HG03060 (cell line): ENCODE results near the gene SAMD1.
"Not testable (repeated sequence)": the region's sequence is repeated elsewhere in the genome, so short reads cannot be mapped to it uniquely, and the experiment has no call there.

Experiments
- ATAC-seq: cut with Tn5 transposase; IDR thresholded peaks from one replicate; pipeline ENCODE4 v1.9.1; 2021; ENCODE audit warnings: low read depth, moderate number of reproducible peaks; ENCODE audit not compliant: unreplicated experiment

SAMD1 gene

GRCh38 chr19:14062558-14062855, 28.0 kb downstream of the SAMD1 start:
- ATAC-seq, result no peak

GRCh38 chr19:14061751-14062557, 28.6 kb downstream of the SAMD1 start, which contains the start of gene PALM3:
Gene PALM3 (minus strand): TSS chr19:14062076. CDS start chr19:14061980, 96 bp downstream.
- ATAC-seq, result no peak

GRCh38 chr19:14061081-14061749, 29.3 kb downstream of the SAMD1 start:
- no peak for ATAC-seq

- ATAC-seq, result no peak
Observed at GRCh38 chr19:14059652-14060155, 30.8 kb downstream of the SAMD1 start.

DNA sequence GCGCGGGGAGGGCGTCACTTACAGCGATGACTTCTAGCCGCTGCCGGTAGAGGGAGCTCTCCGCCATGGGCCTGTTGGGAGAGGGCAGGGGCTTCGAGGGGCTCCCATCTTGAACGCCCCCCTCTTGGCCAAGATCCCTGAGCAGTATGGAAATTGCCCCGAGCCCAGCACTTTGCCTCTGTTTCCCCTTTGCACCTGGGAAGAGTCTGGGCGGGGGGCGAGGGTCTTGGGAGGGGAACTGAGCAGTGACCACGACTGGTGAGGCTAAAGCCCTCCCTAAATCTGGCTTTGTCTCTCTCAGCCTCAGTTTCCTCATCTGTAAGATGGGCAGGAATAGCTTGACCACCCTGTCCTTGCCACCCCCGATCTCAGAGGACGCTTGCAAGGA, 31.5 kb downstream of the SAMD1 start:
- no peak for ATAC-seq

GRCh38 chr19:14058182-14059092, 32.1 kb downstream of the SAMD1 start:
- ATAC-seq, result no peak

DNA sequence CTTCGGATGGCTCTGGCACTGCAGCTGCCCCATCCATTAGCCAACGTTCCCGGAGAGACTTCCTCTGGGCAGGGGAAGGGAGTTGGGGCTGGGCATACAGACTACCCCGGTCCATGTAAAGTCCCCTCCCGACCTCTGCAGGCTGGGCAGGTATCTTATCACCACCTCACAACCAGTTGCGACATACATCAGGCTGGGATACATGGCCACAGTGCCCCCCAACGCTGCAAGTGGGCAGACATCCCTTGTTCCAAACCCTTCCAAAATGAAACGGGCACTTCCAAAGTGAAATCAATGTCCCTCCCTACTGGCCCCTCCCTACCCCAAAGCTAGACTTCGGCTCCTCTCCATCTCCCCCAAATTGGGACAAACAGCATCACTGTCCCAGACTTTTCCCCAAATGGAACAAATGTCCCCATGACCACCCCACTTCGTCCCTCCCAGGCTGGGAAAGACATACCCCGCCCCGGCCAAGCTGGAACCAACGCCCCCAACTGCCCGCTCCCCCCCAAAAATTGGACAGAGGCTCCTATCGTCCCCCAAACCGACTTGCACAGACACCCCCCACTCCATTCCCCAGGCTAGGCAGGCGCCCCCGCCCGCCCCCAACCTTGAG, 33.7 kb downstream of the SAMD1 start:
- no peak for ATAC-seq

GRCh38 chr19:14056069-14056666, 34.4 kb downstream of the SAMD1 start:
- no peak for ATAC-seq

DNA sequence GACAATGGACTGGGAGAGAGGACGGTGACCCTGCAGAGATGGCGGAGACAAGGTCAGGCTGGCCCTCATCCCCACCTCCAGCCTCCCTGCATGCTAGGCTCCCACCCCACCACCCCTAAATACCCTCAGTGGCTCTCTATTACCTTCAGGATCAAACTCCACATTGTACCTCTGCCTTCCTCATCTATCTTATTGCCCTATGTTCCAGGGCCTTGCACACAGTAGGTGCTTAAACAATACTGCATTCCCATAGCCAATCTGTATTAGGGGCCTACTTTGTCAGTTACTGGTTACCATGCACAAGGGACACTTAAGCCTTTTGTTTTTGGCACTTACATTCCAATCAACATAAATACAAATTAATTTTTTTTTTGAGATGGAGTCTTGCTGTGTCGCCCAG, 35.2 kb downstream of the SAMD1 start:
- no peak for ATAC-seq

GRCh38 chr19:14054721-14055120, 35.8 kb downstream of the SAMD1 start:
- ATAC-seq, result no peak

DNA sequence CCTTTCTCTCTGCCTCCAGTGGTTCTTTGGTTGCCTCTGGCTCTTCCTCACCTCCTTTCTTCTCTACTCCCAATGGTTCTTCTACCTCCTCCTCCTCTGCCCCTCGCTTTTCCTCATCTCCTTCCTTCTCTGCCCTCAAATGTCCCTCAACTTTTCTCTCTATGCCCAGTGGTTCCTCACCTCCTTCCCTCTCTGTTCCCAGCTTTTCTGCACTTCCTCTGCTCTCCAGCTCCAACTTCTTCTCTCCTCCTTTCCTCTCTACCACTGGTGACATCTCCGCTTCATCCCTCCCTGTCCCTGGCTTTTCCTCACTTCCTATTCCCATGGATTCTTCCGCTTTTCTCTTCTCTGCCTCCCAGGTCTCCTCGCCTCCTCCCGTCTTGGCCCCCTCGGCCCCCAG, 36.5 kb downstream of the SAMD1 start:
- no peak for ATAC-seq

- ATAC-seq, result no peak
Observed at GRCh38 chr19:14053500-14053899, 37.1 kb downstream of the SAMD1 start.

DNA sequence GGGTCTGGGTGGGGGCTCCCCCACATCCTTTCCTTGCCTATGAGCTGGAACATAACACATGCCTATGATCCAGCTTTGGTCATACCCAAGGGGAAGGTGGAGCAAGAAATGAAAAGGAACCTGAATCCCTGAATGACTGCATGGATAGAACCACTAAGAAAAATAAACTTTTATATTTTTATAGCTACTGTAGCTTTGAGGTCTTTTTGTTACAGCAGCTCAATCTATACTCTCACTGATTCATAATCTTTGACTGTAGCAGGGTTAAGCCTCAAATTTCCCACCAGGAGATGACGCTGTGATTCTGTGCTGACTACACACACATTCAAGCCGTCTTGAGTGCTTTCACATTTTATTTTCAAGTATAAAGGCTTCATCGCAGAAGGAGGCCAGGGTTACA, 37.5 kb downstream of the SAMD1 start:
- no peak for ATAC-seq

GRCh38 chr19:14052470-14052869, 38.1 kb downstream of the SAMD1 start:
- ATAC-seq, result no peak

- ATAC-seq, result no peak
Observed at GRCh38 chr19:14051980-14052379, 38.6 kb downstream of the SAMD1 start.

DNA sequence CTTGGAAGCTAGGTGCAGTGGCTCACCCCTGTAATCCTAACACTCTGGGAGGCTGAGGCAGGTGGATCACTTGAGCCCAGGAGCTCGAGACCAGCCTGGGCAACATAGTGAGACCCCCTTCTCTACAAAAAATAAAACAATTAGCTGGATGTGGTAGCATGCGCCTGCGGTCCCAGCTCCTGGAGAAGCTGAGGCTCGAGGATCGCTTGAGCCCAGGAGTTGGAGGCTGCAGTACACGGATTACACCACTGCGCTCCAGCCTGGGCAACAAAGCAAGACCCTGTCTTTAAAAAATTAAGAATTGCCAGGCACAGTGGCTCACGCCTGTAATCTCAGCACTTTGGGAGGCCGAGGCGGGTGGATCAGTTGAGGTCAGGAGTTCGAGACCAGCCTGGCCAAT, 39.6 kb downstream of the SAMD1 start:
- ATAC-seq, result not testable (repeated sequence)

DNA sequence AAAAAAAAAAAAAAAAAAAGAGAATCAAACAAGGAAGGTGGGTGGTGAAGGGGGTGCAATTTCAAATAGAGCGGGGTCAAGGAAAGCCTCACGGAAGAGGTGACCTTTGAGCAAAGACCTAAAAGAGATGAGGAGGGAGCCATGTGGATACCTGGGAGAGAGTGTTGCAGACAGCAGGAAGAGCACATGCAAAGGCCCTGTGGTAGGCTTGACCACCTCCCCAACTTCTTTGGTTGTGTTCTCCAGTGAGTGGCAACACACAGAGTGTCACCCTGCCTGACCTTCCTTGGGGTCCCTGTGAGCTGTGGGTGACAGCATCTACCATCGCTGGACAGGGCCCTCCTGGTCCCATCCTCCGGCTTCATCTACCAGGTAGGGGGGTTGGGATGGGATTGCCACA, 40.0 kb downstream of the SAMD1 start:
- ATAC-seq, result no peak

GRCh38 chr19:14048443-14049153, 42.0 kb downstream of the SAMD1 start:
- ATAC-seq, result no peak

- ATAC-seq, result not testable (repeated sequence)
Observed at GRCh38 chr19:14047866-14048265, 42.7 kb downstream of the SAMD1 start.
